IPS-18c (cell line): ENCODE data around the gene PARD3.
"Not testable (repeated sequence)": the region's sequence is repeated elsewhere in the genome, so short reads cannot be mapped to it uniquely, and the experiment has no call there.

Source experiments
- H3K4me3 ChIP-seq: 2 replicates; pipeline ENCODE4 v1.7.0; 2013; ENCODE audit warnings: low read depth, mild to moderate bottlenecking, low read length, moderate library complexity; ENCODE audit not compliant: insufficient read depth
- H3K9me3 ChIP-seq: one replicate; pipeline ENCODE4 v1.6.1; 2013; ENCODE audit warnings: mild to moderate bottlenecking, low read length, moderate library complexity; ENCODE audit not compliant: control insufficient read depth, insufficient read depth

Gene PARD3

DNA sequence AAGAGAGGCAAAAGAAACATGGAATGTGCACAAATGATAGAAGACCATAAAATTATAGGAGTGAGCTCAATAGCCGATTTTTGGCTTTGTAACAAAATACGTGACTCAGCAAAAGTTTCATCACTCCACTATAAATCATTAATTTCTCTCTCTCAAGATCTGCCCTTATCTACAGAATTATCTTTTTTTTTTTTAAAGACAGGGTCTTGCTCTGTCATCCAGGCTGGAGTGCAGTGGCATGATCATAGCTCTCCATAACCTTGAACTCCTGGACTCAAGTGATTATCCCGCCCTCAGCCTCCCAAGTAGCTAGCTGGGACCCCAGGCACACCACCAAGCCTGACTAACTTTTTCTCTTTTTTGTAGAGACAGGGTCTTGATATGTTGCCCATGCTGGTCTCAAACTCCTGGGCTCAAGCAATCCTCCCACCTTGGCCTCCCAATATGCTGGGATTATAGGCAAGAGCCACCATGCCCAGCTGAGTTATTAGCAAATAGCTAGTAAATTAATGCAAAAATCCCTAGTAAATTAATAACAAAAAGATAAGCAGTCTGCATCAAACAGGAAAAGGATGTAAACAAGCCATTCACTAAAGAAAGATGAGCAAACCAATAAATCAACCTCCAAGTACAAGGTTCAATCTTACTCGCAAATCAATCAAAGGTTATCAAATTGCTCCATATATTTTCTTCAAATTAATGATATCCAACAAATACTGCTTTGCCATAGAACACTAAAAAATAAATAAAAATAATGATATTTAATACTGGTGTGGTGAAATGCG, 450.7 kb downstream of the PARD3 start:
- no peaks in the 10 kb centered on the region for H3K9me3 ChIP-seq
- H3K4me3 ChIP-seq: no peak overlapping the region

DNA sequence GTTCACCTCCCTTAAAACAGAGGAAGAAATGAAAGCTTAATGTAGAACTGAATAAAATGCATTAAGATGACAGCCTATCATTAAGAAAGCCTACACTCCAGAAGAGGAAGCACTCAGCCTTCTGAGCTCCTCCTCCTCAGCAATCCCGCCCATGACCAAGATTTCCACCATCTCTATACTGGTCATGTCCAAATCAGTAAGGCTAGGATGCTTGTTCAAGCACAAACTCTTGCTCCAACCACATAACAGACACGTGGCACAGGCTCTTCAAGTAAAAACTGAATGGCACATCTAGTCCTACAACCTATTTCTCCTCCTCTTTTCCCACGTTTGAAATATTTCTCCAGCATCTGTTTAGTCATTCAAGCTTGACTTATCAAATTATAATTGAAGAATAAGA, 454.1 kb downstream of the PARD3 start:
- H3K9me3 ChIP-seq: no peaks in the 10 kb centered on the region
- no peak overlapping the region for H3K4me3 ChIP-seq

DNA sequence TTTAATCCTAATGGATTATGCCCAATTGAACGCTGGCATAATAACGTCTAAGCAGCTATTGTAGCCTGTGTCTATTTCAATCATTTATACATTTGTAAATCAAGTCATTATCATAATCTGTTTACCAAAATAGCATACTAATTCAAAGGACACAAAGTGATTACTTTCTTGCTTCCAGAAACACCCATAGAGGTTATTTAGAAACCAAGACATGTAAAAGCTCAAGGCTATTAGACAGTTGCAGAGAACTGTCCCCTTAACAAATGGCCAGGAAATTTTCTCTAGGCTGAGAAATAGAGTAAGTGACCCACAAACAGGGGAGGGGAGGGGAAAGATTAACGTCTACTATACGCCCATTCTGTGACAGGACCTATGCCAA, 455.7 kb downstream of the PARD3 start:
- Histone ChIP-seq H3K9me3 (no peaks in the 10 kb centered on the region), H3K4me3 (no peak overlapping the region)

DNA sequence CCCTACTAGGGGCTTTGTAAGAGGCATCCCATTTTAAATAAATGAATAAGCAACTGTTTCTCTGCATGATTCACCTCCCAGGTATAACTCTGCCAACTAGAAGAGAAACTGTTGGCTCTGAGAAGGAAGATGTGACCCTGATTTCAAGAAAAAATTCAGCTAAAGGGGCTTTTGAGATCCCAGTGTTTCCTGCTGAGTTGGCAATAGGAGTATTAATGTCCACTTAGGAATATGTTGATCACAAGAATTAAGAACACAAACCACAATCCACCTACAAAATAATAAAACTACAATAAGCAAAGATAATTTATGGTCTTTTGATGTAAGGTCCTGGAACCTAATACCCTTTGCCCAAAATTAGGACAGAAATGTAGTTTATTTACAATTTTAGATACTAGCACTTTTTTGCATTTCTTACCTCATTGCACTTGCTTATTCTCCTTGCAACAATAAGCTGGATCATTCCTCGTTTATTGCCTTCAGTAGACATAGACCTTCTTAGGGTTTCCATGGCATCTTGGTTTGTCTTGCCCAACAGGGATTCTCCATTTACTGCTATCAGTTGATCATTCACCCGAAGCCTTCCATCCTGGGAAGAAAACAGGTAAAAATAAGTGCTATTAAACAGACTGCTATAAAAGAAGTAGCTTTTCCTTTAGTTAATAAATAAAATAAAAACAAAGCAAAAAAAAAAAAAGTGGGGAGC, 456.2 kb downstream of the PARD3 start:
- no peaks in the 10 kb centered on the region for H3K9me3 ChIP-seq
- H3K4me3 ChIP-seq: no peak overlapping the region

DNA sequence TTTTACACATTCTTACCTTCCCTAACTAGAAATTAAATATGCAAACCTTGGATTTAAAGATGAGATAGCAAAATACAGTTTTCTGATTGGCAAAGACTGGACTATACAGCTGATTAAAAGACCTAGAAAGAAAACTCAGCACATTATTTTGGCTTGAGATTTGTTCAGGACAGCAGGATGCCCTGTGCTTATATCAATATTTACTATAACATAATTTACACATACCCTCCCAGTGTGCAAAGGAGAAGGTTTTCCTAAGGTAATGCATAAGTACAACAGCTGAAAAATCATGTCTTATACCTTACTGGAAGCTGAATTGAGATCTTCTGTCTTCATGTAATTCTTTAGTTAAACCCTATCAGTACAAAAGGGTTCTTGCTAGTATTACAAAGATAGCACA, 458.6 kb downstream of the PARD3 start:
- no peak overlapping the region for H3K4me3 ChIP-seq
- H3K9me3 ChIP-seq: no peaks in the 10 kb centered on the region

DNA sequence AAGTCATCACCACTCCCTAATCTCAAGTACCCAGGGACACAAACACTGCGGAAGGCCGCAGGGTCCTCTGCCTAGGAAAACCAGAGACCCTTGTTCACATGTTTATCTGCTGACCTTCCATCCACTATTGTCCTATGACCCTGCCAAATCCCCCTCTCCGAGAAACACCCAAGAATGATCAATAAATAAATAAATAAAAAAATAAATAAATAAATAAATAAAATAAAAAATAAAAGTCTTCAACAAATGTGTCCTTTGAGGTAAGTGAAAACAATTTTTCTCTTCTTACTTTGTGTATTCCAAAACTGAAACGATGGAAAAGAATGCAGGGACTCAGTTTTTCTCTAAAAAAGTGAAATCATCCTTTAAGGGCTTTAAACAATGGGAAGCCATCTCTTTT, 461.6 kb downstream of the PARD3 start:
- H3K9me3 ChIP-seq, H3K4me3 ChIP-seq: not testable (repeated sequence)

DNA sequence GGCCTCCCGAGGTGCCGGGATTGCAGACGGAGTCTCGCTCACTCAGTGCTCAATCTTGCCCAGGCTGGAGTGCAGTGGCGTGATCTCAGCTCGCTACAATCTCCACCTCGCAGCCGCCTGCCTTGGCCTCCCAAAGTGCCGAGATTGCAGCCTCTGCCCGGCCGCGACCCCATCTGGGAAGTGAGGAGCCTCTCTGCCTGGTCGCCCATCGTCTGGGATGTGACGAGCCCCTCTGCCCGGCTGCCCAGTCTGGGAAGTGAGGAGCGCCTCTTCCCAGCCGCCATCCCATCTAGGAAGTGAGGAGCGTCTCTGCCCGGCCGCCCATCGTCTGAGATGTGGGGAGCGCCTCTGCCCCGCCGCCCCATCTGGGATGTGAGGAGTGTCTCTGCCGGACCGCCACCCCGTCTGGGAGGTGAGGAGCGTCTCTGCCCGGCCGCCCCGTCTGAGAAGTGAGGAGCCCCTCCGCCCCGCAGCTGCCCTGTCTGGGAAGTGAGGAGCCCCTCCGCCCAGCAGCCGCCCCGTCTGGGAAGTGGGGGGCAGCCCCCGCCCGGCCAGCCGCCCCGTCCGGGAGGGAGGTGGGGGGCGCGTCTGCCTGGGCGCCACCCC, 462.4 kb downstream of the PARD3 start:
- H3K9me3 ChIP-seq: not testable (repeated sequence)

DNA sequence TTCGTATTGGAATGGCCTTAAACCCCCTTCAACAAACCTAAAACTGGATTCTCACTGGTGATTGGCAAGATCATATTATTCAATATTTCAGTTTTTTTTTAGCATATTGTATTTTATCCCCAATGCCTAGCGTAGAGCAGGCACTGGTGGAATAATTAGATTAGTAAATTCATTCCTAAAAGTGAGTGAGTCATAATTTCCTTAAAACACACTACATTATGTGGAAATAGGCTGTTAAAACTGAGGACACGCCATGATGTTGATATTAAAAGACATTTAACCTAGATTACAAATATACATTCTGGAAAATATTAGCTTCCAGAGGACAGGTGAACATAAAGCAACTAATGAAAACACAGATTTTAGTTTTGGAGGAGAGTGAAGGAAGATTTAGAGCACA, 463.9 kb downstream of the PARD3 start:
- H3K4me3 ChIP-seq: no peak overlapping the region
- no peaks in the 10 kb centered on the region for H3K9me3 ChIP-seq

More for the DNA sequence above, 462.4 kb downstream of the PARD3 start:
- H3K4me3 ChIP-seq: not testable (repeated sequence)

DNA sequence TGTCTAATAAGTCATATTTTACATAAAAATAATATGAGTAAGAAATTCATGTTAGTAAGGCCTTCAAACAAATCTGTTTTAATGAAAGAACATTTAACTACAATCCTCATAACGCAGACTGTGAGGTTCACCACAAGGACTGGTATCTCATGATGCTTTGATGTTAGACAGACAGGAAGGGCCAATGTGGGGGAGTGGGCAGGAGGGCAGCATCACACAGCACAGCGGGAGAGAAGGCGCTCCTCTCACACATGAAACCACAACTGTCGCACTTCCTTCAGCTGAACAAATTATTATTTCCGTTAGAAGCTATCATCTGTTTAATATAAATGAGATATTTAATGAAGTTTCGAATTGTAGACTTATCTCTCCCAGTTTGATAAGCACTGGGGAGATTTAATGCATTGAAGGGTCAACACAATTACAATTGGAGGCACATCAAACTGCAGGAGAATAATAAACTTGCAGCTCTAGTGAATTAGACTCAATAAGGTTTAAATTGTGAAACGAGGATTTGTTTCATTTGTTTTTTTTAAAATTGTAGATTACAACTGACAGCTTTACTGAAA, 466.1 kb downstream of the PARD3 start:
- no peak overlapping the region for H3K4me3 ChIP-seq
- no peaks in the 10 kb centered on the region for H3K9me3 ChIP-seq

DNA sequence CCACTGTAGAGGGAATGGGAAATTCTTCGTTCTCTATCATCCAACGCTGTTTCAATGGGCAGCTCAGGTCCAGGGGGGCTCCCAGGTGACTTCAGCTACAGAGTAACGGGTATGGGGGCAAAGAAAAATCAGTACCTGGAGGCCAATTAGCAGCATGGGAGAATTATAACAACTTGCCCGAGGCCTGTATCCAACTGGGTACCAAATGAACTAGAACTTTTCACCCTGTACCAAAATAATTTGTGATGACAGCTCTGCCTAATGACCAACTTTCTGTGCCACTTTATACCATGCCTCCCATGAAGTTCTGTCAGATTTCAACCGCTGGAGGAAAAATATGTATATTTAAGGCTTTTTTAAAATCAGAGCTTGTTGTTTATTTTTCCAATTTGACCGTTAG, 467.1 kb downstream of the PARD3 start:
- Histone ChIP-seq H3K4me3 (no peak overlapping the region), H3K9me3 (no peaks in the 10 kb centered on the region)

DNA sequence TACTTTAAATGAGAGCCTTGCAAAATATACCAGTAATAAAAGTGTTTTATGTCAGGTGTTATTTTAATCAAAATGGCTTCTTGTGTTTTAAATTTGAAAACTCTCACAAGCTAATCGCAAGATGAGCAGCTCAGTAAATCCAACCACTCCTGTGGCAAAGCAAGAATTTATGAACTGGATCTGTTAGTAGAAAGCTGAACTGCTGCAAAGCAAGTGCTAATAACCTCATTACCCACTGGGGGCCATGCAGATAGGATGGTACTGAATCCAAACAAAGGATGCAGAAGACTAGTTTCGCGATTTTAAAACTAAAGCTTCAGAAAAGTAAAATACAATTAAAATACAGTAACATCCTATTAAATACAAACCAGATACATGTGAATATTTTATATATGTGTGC, 468.0 kb downstream of the PARD3 start:
- Histone ChIP-seq H3K9me3 (no peaks in the 10 kb centered on the region), H3K4me3 (no peak overlapping the region)

DNA sequence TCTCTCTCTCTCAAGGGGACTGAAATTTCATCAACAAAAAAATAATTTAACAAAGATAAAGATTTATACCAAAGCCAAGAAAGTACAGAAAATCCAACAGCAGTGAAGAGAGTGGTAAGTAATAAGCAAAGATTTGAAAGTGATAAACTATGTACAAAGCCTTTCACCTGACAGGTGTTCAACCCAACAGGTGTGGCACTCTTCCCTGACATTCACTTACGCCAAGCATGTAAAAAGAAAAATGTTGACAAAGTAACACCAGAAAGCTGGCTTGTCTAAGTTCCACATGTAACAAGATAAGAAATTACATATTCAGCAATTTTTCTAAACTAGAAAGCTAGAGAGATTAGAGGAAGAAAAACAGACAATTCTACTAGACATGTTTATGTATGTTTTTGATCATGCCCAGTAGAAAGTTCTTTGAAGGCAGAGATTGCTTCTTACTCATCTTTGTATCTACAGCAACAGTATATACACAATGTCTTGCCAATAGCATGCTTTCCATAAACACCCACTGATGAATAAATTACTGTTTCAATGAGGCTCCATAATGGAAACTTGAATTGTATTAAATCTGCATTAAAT, 468.5 kb downstream of the PARD3 start:
- Histone ChIP-seq H3K4me3 (no peak overlapping the region), H3K9me3 (no peaks in the 10 kb centered on the region)

DNA sequence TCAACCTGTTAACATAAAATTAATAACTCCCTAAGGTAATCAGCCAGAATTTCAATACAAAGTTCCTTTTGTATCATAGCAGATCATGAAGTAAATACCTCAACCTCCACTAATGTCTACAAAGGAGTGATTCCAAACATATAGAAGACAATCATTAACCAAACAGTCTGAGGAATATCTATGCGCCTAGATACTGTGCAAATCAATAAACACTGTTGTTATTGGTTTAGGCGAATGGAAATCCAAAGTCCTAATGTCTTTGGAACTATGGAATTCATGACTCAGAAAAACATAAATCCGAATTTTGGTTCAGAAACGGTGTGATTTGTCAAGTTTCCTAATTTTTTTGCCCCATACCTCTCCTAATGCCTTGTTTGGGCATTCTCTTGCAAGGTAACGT, 469.7 kb downstream of the PARD3 start:
- no peaks in the 10 kb centered on the region for H3K9me3 ChIP-seq
- H3K4me3 ChIP-seq: no peak overlapping the region

DNA sequence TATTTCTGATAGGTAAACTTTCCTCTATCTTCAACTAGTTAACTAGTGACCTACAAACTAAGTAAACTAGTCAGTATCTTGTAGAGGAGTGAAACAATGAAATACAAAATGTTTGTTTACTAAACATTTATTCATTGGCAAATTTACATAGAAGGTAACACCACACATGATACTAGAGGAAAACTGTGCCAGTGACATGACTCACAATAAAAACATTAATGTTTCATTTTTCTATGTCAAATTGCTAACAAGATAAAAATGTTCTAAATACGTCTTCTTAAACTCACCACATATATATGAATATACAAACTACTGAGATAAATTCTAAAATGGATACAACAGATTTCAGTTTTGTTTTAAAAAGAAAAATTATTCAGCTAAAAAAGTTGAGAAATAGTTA, 471.3 kb downstream of the PARD3 start:
- Histone ChIP-seq H3K9me3 (no peaks in the 10 kb centered on the region), H3K4me3 (no peak overlapping the region)

DNA sequence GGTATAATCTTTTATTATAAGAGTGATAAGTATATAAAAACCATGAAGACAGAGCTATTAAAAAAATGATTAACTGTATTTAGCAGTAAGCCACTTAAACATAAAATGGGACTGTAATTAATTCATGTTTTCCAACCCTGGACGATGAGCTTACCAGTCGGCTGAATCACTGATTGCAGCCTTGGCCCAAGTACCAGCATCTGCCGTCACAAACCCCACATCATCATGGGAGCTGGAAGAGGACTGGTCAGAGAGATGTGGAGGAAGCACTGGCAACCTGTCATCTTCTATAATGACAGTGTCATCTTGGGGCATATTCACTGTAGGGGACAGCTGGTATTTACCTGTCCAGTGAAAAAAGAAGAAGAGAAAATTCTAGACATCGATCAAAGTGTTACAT, 473.6 kb downstream of the PARD3 start:
- no peaks in the 10 kb centered on the region for H3K9me3 ChIP-seq
- no peak overlapping the region for H3K4me3 ChIP-seq

DNA sequence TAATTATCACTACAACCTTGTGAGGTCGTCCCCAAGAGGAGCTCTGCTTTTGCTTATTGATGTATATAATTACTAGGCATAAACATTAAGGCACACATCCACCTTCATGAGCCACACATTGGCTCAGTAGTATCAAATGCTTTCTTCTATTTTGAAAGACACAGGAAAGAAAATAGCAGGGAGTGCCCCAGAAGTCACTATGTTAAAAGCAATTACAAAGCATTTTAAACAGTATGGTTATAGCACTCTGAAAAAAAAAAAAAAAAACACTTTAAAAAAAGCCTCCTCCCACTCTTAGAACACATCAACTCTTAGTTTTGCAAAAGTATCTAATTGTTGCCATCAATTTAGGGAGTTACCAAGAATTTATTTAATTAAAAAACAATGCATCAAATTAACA, 474.2 kb downstream of the PARD3 start:
- H3K4me3 ChIP-seq: no peak overlapping the region

DNA sequence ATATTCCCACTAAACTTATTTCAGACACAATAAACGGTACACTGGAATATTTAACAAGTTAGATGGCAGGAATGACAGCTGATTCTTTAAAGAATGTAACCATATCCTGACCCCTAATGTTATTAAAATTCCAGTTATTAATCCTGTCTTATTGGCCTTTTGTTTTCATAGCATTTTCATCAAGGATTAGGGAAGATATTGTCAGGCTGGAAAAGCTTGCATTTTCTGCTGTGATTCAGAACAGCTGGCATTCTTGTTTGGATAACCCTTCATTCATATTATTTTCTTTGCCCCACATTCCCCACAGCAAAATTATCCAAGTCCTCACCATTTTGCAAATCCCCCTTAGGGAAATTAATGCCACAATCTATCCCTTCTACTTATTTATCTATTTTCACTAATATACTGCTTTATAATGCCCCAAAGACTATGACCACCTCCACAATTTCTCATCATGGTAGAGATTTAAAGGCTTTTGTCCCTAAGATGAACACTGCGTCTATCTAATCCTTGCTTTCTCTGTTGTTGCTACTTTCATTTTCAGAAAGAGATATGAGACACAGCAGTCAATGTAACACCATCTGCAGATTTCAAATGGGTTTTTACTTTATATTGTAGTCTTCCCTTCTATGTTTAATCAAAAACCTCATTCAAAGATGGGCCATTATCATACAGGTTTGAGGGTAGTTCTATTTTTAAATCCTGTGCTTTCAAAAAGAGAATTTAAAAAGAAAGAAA, 475.1 kb downstream of the PARD3 start:
- Histone ChIP-seq H3K4me3 (no peak overlapping the region), H3K9me3 (no peaks in the 10 kb centered on the region)

More for the DNA sequence above, 474.2 kb downstream of the PARD3 start:
- no peaks in the 10 kb centered on the region for H3K9me3 ChIP-seq
